ENCODE measurements around the gene TNIP2. TPM values are rescaled to one million over a fixed set of nuclear protein-coding genes. Genes with fewer than 3 reads are reported as not detected.
"Not testable (repeated sequence)": the region's sequence is repeated elsewhere in the genome, so short reads cannot be mapped to it uniquely, and the experiment has no call there.

Gene TNIP2
- total RNA-seq, 1 experiment from 2014 or later: 60.8 TPM

DNA sequence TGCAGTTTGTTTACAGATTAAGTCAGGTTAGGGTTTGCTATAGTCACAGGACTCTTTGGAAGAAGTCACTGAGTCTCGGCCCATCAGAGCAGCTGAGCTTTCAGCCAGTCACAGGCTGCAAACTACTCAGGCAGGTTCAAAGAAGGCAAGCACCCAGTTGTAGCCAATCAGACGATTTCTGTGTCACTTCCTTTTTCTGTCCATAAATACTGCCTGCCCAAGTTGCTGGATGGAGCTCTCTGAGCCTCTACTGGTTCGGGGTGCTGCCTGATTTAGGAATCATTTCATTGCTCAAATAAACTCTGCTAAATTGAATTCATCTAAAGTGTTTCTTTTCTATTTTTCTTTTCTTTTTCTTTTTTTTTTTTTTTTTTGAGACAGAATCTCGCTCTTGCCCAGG lies 29.5 kb upstream of the TNIP2 start:
- in situ Hi-C loops (cut with HindIII; ENCODE audit: low pct_unique_long_range_greater_than_20kb, low sequenced_read_pairs): no loop called here
- DNase-seq (ENCODE audit: low read depth): no peak

DNA sequence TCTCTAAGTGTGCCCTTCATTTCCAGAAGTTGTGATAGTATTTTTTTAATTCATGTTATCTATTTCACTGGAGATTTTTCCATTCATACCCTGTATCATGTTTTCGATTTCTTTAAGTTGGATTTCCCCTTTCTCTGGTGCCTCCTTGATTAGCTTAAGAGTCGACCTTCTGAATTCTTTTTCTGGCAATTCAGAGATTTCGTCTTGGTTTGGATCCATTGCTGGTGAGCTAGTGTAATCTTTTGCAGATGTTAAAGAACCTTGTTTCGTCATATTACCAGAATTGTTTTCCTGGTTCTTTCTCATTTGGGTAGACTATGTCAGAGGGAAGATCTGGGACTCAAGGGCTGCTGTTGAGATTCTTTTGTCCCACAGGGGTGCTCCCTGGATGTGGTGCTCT lies 27.7 kb upstream of the TNIP2 start:
- DNase-seq (ENCODE audit: low read depth): no peak
- in situ Hi-C loops (cut with HindIII; ENCODE audit: low pct_unique_long_range_greater_than_20kb, low sequenced_read_pairs): no loop called here

DNA sequence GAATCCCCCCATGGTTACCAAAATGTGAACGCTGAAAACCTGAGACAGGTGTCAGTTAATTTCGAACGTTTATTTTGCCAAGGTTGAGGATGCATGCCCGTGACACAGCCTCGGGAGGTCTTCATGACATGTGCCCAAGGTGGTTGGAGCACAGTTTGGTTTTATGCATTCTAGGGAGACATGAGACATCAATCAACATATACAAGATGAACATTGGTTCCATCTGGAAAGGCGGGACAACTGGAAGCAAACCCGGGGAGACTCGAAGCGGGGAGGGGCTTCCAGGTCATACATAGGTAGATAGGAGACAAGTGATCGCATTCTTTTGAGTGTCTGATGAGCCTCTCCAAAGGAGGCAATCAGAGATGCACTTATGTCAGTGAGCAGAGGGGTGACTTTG lies 25.8 kb upstream of the TNIP2 start:
- in situ Hi-C loops (cut with HindIII; ENCODE audit: low pct_unique_long_range_greater_than_20kb, low sequenced_read_pairs): no loop called here

DNA sequence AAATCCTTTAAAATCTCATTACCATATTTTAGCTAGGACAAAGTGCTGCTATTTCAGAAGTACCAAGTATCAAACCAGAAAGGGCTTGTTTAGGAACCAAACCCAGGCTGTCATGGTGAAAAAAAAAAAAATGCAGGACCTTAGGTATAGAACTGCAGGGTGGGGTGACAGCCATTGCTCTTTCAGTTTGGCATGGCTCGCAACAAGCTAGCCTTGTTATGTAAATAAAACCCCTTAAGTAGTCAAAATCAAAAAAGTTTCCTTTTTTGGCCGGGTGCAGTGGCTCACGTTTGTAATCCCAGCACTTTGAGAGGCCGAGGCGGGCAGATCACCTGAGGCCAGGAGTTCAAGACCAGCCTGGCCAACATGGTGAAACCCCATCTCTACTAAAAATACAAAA lies 24.5 kb upstream of the TNIP2 start:
- in situ Hi-C loops (cut with HindIII; ENCODE audit: low pct_unique_long_range_greater_than_20kb, low sequenced_read_pairs); DNase-seq (ENCODE audit: low read depth): not testable (repeated sequence)

More for the DNA sequence above, 25.8 kb upstream of the TNIP2 start:
- no peak for DNase-seq (ENCODE audit: low read depth)

DNA sequence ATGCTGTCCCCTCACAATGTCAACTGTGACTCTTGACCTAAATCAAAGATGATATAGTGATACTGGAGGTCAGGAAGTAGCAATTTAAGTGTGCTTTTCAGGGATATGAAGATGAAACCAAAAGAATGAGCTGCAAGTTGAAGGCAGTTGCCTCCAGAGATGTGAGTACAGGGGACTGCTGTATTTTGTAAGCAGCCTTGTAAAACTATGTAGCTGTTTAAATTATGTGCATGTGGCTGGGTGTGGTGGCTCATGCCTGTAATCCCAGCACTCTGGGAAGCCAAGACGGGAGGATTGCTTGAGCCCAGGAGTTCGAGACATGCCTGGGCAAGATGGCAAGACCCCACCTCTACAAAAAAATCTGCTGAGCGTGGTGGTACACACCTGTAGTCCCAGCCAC lies 15.1 kb upstream of the TNIP2 start:
- DNase-seq (ENCODE audit: low read depth): no peak
- in situ Hi-C loops (cut with HindIII; ENCODE audit: low pct_unique_long_range_greater_than_20kb, low sequenced_read_pairs): no loop called here

DNA sequence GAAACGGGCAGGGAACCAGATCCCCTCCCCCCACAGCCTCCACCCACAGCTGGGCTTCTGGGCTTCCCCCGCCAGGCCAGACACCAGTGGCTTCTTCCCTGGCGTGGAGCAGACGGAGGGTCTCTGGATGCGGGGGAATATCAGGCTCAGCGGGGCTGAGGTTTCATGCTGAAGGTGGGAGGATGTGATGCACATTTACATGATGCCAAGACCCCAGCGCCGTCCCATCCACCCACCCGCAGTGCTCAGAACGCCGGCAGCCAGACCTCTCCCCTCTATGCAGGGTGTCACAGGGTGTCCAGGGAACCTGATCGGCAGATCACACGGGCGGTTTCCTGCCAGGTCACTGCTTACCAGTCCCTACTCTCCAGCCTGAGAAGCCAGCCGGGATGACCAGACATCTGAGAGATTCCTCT lies 12.8 kb upstream of the TNIP2 start:
- in situ Hi-C loops (cut with HindIII; ENCODE audit: low pct_unique_long_range_greater_than_20kb, low sequenced_read_pairs): no loop called here
- no peak for DNase-seq (ENCODE audit: low read depth)

DNA sequence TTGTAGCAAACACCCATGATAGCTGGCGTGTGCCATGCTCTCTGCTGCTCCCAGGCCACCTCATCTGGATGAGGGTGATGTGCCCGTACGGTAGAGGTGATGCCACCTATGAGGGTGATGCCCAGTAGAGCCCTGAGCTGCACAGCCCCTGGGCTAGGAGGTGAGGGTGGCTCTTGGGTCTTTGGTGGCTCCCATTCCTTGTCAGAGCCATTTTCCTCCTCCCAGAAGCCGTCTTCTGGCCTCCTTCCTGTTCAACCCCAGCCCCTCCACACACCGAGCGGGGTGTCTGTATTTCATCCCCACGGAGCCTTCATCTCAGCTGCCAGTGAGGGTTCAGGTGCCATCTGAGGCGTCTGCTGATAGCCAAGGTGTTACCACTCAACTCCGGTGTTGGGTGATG lies 12.0 kb upstream of the TNIP2 start:
- no peak for DNase-seq (ENCODE audit: low read depth)
- in situ Hi-C loops (cut with HindIII; ENCODE audit: low pct_unique_long_range_greater_than_20kb, low sequenced_read_pairs): no loop called here

DNA sequence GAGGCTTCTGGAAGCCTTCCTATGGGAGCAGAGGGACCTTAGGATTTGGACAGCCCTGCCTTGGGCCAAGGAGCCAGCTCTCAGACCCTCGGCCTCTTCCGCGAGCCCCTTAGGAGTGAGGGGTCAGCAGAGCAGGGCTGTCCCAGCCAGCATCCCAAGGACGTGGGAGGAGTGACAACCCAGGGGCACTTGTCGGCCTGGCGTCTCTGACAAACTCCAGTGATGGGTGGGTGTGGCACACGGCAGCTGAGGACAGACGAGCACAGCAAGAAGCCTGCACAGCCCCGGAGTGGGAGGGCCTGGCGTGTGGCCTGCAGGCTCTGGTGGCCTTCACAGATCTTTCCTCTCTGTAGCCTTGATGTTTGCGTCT lies 11.6 kb upstream of the TNIP2 start:
- DNase-seq (ENCODE audit: low read depth): no peak
- in situ Hi-C loops (cut with HindIII; ENCODE audit: low pct_unique_long_range_greater_than_20kb, low sequenced_read_pairs): no loop called here

DNA sequence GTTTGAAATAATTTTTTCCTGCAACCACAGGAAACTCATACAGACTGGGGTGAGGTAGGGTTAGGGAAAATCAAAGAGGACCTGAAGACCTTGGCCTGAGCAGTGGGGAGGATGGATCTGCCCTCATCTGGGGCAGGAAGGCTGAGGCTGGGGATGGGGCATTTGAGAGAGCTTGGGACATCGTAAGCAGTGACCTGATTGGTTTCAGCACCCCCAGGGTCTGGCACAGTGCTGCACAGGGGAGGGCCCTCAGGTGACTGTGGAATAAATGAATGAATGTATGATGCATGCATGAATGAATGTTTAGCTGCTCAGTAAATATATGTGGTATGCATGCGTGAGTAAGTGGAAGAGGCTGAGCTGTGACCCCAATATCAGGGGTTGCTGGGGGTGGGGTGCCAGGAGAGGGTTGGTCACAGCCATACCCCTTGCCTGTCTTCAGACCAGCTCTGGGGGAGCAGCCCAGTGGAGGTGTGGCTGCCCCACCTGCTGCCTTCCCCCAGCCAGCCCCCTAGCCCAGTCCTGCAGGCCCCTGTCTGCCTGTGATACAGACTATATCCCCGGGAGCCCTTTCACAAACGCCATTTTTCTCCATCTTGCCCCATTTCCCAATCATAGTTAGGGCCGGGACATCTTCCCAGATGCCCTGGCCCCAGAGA lies 11.0 kb upstream of the TNIP2 start:
- in situ Hi-C loops (cut with HindIII; ENCODE audit: low pct_unique_long_range_greater_than_20kb, low sequenced_read_pairs): no loop called here

DNA sequence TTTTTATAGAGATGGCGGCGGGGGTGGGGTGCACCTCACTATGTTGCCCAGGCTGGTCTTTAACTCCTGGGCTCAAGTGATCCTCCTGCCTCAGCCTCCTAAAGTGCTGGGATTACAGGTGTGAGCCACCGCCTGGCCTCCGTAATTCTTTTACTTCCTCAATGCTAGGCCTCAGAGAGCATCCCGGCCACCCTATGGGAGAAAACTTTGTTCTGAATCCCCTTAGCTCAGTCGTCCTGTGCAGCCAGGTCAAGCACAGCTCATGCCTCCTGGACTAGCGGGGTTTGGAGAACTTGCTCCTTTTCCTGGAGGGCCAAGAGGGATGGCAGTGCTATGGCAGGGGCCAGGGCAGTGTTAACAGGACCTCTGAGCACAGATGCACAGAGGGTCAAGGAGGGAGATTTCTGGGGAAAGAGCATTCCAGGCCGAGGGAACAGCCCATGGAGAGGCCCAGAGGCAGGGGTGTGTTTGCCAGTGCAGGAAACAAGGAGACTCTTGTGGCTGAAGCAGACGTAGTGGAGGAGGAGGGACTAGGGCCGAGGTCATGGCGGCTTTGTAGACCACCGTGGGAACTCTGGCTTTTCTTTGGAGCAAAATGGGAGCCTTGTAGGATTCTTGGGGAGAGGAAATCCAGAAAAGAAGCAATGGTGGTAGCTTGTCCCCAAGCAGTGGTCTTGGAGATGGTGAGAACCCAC lies 9.8 kb upstream of the TNIP2 start:
- in situ Hi-C loops (cut with HindIII; ENCODE audit: low pct_unique_long_range_greater_than_20kb, low sequenced_read_pairs): no loop called here
- DNase-seq (ENCODE audit: low read depth): no peak

More for the DNA sequence above, 11.0 kb upstream of the TNIP2 start:
- no peak for DNase-seq (ENCODE audit: low read depth)

DNA sequence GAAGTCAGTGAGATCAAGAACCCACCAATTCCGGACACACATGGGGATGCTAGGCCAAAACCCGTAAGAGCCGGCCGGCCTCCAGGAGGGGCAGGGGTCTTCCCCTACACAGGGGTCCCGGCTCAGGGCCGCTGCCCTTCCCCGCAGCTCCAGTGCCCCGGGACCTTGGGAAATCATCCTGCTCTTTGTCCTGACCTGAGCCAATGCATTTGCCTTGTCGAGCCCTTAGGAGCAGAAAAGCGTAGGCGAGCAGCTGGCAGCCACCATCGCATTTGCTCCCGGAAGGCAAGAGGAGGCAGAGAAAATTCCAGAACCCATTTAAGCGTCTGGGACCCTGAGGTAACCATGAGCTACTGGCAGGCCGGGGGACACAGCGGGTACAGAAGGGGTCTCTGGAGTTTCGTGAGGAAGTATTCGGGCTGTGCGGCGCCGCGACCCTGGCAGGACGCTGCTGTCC lies 7.4 kb upstream of the TNIP2 start:
- in situ Hi-C loops (cut with HindIII; ENCODE audit: low pct_unique_long_range_greater_than_20kb, low sequenced_read_pairs): no loop called here
- DNase-seq (ENCODE audit: low read depth): no peak

DNA sequence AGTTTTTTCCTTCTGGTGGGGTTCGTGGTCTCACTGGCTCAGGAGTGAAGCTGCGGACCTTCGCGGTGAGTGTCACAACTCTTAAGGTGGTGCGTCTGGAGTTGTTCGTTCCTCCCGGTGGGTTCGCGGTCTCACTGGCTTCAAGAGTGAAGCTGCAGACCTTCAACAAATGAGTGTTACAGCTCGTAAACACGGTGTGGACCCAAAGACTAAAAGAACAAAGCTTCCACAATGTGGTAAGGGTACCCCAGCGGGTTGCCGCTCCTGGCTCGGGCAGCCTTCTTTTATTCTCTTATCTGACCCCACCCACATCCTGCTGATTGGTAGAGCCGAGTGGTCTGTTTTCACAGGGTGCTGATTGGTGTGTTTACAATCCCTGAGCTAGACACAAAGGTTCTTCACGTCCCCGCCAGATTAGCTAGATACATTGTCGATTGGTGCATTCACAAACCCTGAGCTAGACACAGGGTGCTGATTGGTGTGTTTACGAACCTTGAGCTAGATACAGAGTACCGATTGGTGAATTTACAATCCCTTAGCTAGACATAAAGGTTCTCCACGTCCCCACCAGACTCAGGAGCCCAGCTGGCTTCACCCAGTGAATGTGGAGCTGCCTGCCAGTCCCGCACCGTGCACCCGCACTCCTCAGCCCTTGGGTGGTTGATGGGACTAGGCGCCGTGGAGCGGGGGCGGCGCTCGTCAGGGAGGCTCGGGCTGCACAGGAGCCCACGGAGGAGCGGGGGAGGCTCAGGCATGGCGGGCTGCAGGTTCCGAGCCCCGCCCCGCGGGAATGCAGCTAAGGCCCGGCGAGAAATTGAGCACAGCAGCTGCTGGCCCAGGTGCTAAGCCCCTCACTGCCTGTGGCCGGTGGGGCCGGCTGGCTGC lies 6.6 kb upstream of the TNIP2 start:
- DNase-seq (ENCODE audit: low read depth); in situ Hi-C loops (cut with HindIII; ENCODE audit: low pct_unique_long_range_greater_than_20kb, low sequenced_read_pairs): not testable (repeated sequence)

DNA sequence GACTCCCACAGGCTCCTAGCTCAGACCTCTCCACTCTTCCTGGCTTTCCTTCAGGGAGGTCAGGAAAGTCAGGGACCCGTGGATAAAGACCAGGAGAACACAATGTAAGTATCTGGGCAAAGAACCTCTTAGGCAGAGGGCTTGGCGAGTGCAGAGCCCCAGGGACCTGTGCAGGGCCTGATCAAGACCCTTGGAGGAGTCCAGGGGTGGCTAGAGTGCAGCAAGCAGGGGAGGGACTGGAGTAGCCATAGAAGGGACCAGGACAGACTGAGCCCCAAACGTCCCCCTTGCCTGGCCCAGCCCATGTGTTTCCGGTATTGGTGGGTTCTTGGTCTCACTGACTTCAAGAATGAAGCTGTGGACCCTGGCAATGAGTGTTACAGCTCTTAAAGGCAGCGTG lies 5.9 kb upstream of the TNIP2 start:
- in situ Hi-C loops (cut with HindIII; ENCODE audit: low pct_unique_long_range_greater_than_20kb, low sequenced_read_pairs): no loop called here

DNA sequence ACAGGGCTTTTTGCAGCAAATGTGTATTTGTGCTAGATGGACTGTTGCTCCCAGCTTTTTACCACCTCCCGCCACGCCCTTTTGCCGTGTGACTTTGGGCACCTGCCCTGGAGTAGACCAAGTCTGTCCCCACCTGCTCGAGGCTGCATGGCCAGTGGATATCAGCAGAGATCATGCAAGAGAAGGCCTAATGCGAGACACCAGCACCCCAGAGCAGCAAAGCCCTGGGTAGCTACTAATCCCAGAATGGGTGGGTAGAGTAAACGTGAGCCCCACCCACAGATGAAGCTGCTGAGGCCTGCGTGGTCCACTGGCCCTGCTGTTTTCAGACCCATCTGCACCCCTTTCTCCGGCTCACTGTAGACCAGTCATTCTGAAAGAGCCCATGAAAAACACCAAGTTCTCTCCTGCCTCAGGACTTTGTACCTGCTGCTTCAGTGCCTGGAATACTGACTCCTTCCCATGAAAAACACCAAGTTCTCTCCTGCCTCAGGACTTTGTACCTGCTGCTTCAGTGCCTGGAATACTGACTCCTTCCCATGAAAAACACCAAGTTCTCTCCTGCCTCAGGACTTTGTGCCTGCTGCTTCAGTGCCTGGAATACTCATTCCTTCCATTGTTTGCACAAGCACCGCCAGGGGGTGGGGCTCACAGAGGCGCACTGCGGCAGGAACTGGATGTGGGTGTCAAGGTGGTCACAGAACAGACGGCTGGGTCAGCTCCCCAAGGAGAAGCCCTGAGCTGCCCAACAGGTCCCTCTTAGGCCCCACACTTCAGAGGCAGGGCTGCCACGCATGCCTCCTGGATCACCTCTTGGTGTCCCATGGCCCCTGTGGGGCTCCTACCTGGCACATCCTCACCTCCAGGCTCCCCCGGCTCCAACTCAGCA lies 5.1 kb upstream of the TNIP2 start:
- in situ Hi-C loops (cut with HindIII; ENCODE audit: low pct_unique_long_range_greater_than_20kb, low sequenced_read_pairs): no loop called here
- DNase-seq (ENCODE audit: low read depth): no peak

More for the DNA sequence above, 5.9 kb upstream of the TNIP2 start:
- DNase-seq (ENCODE audit: low read depth): no peak

DNA sequence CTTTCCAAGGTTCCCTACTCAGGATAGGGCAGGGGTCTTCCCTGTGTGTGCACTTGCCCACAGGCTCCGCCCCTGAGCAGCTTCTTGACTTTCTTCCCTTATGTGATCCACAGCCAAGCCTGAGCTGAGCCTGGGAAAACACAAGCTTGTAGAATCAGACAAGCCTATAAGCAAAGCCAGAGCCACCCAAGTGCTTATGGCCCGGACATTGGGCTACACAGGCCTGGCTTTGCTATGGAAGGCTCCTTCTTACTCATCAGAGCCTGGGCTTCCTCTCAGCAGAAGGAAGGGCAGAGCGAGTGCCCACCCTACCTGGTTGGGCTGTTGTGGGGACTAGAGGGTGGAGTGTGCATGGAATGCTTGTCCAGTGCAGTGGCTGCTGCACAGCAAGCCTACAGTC lies 1.3 kb upstream of the TNIP2 start:
- in situ Hi-C loops (cut with HindIII; ENCODE audit: low pct_unique_long_range_greater_than_20kb, low sequenced_read_pairs): no loop called here
- DNase-seq (ENCODE audit: low read depth): no peak

DNA sequence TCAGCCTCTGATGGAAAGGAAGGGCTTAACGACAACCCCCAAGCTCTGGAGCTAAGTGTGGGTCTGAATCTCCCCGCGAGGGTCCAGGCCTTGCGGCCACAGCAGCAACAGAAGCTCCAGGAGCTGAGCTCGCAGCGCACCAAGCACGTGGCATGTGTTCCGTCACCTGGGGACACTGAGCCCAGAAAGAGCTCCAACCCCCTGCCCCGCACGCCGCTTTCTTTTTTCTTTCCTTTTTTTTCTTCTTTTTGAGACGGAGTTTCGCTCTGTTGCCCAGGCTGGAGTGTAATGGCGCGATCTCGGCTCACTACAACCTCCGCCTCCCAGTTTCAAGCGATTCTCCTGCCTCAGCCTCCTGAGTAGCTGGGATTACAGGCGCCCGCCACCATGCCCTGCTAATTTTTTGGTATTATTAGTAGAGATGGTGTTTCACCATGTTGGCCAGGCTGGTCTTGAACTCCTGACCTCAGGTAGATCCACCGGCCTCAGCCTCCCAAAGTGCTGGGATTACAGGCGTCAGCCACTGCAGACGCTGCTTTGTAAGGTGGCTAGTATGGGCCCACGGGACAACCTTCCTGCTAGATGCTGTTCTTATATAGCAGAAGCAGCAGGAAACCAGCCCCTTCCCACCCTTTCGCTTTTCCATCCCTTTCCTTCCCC lies 685 bp upstream of the TNIP2 start:
- DNase-seq (ENCODE audit: low read depth): peak; percentile 30
- in situ Hi-C loops (cut with HindIII; ENCODE audit: low pct_unique_long_range_greater_than_20kb, low sequenced_read_pairs): no loop called here

DNA sequence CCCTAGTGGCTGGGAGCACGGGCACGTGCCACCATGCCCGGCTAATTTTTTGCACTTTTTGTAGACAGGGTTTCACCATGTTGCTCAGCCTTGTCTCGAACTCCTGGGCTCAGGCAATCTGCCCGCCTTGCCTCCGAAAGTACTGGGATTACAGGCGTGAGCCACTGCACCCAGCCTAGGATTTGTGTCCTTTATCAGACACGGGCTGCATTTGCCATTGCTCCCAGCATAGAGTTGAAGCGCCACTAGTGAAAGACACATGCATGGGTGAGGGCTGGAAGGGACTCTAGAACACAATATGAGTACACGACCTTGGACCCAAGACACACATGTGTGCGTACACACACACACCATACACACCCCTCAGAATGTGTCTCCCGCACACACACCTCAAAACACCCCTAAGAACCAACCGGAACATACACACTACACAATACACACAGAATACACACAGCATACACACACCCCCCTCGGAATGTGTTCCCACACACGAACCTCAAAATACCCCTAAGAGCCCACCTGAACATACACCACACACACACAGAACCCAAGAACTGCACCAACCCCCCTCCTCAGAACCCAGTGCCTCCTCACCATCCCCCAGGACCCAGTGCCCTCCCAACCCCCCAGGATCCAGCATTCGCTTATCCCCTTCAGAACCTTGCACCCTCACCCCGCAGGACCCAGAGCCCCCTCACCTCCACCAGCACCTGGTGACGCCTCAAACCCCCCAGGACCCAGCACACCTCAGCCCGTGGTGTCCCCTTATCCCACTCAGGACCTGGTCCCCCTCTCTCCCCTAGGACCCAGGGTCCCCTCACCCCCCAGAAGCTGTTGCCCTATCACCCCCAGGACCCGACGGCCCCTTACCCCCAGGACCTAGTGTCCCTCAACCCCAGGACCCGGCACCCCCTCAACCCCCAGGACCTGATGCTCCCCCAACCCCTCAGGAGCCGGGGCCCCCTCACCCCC lies 1.0 kb downstream of the TNIP2 start:
- in situ Hi-C loops (cut with HindIII; ENCODE audit: low pct_unique_long_range_greater_than_20kb, low sequenced_read_pairs): no loop called here
- no peak for DNase-seq (ENCODE audit: low read depth)
